Caco-2 (cell line): ENCODE data around the gene IL18R1. TPM values are rescaled to one million over a fixed set of nuclear protein-coding genes. Genes with fewer than 3 reads are reported as not detected.

Experiments used
- BruUV-seq: library from RNA; stranded (reverse); fragments of 400-500 nt; replicated peaks from 2 replicates; lab custom pipeline; 2021; lab: Mats Ljungman, UMichigan
- CTCF ChIA-PET: fragments of 300-600 bp; sonication (Branson Sonifier 250); formaldehyde crosslinking; loops from one replicate; lab custom pipeline; 2022; ENCODE audit warnings: antibody characterized with exemption; lab: Charles Lee
- POLR2A ChIA-PET: fragments of 300-600 bp; sonication (Branson Sonifier 250); formaldehyde crosslinking; loops from one replicate; lab custom pipeline; 2022; ENCODE audit warnings: antibody characterized with exemption; lab: Charles Lee
- DNase-seq, 2 experiments: peaks; one replicate each; pipeline versions ENCODE4 v3.0.0 to v3.0.0-alpha.2; 2020 to 2022
- H3K27me3 ChIP-seq: replicated peaks from 2 replicates; pipeline ENCODE4 v1.6.0; 2011; ENCODE audit warnings: low read length; ENCODE audit not compliant: control insufficient read depth, insufficient read depth
- H3K36me3 ChIP-seq: 2 replicates; pipeline ENCODE4 v1.5.1; 2011; ENCODE audit warnings: low read length; ENCODE audit not compliant: control insufficient read depth, insufficient read depth
- H3K4me1 ChIP-seq: fragments of 250-450 bp; sonication (Bioruptor Pico); 2 replicates; pipeline ENCODE4 v1.5.1; 2020; ENCODE audit warnings: mild to moderate bottlenecking
- H3K4me3 ChIP-seq: 2 replicates; pipeline ENCODE4 v1.5.1; 2011; ENCODE audit warnings: low read depth, mild to moderate bottlenecking, control low read depth, low read length
- H3K9me3 ChIP-seq: fragments of 250-450 bp; sonication (Bioruptor Pico); 2 replicates; pipeline ENCODE4 v1.5.1; 2020; ENCODE audit warnings: mild to moderate bottlenecking, moderate library complexity
- H3K27ac Mint-ChIP-seq: one replicate; pipeline ENCODE4 v1.8.0; 2022; ENCODE audit warnings: mixed read lengths; ENCODE audit not compliant: unreplicated experiment
- H3K27me3 Mint-ChIP-seq: one replicate; pipeline ENCODE4 v1.8.0; 2022; ENCODE audit warnings: mixed read lengths; ENCODE audit not compliant: insufficient read depth, unreplicated experiment
- H3K36me3 Mint-ChIP-seq: one replicate; pipeline ENCODE4 v1.8.0; 2022; ENCODE audit warnings: mild to moderate bottlenecking, mixed read lengths; ENCODE audit not compliant: insufficient read depth, unreplicated experiment
- H3K4me1 Mint-ChIP-seq: one replicate; pipeline ENCODE4 v1.8.0; 2022; ENCODE audit warnings: low read depth, mixed read lengths; ENCODE audit not compliant: unreplicated experiment
- H3K4me3 Mint-ChIP-seq: one replicate; pipeline ENCODE4 v1.8.0; 2022; ENCODE audit warnings: mild to moderate bottlenecking, moderate library complexity, mixed read lengths; ENCODE audit not compliant: unreplicated experiment
- H3K9me3 Mint-ChIP-seq: one replicate; pipeline ENCODE4 v1.8.0; 2022; ENCODE audit warnings: mixed read lengths; ENCODE audit not compliant: unreplicated experiment
- intact Hi-C: fragments of 100-400 bp; cut with micrococcal nuclease; formaldehyde crosslinking; loops from one replicate; pipeline ENCODE4 v1.10.0; 2022; ENCODE audit not compliant: unreplicated experiment
- total RNA-seq: library from RNA; stranded (reverse); gene quantifications from 2 replicates; pipeline ENCODE4 v1.2.3, GENCODE V29; 2022
- TF ChIP-seq, protein P1 (sequence below), 2 experiments: fragments of 200-600 bp in 1 of 2; IDR thresholded peaks; 1 replicate in 1 of 2; 2 replicates in 1 of 2; pipeline versions ENCODE4 v1.5.1 to v1.8.0; 2011 to 2022; ENCODE audit warnings: antibody characterized with exemption in 1 of 2, control low read depth in 1 of 2, inconsistent platforms in 1 of 2, low read depth in 1 of 2, low read length in 1 of 2, mild to moderate bottlenecking in 1 of 2, moderate library complexity in 1 of 2; ENCODE audit not compliant: insufficient read depth in 1 of 2, severe bottlenecking in 1 of 2, unreplicated experiment in 1 of 2

Gene IL18R1
- total RNA-seq, 1 experiment from 2014 or later = not detected

DNA sequence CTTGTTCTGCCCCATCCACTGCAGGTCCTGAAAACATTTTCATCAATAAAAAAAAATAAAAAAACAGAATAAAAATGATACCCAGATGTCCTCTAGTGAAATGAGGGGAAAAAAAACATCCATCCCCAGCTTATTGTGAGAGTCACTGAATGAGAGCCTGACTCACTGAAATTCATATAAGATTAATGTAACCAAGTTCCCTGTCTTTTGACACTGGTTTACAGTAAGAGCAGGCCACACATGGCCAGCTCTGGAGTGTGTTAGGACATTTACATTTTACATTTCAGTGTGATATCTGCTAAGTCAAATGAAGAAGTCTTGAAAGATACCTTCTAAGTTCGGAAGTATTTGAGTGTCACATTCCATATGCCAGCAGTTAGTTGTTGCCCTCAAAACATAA lies 21.1 kb upstream of the IL18R1 start:
- H3K4me3 ChIP-seq = no peak overlapping the region
- H3K36me3 ChIP-seq = no peaks in the 10 kb centered on the region
- H3K36me3 Mint-ChIP-seq = no peaks in the 10 kb centered on the region
- H3K27me3 Mint-ChIP-seq = peaks cover 14% of the 10 kb centered on the region
- intact Hi-C loops = no loop called here
- no peak for DNase-seq
- TF ChIP-seq, protein P1, sequence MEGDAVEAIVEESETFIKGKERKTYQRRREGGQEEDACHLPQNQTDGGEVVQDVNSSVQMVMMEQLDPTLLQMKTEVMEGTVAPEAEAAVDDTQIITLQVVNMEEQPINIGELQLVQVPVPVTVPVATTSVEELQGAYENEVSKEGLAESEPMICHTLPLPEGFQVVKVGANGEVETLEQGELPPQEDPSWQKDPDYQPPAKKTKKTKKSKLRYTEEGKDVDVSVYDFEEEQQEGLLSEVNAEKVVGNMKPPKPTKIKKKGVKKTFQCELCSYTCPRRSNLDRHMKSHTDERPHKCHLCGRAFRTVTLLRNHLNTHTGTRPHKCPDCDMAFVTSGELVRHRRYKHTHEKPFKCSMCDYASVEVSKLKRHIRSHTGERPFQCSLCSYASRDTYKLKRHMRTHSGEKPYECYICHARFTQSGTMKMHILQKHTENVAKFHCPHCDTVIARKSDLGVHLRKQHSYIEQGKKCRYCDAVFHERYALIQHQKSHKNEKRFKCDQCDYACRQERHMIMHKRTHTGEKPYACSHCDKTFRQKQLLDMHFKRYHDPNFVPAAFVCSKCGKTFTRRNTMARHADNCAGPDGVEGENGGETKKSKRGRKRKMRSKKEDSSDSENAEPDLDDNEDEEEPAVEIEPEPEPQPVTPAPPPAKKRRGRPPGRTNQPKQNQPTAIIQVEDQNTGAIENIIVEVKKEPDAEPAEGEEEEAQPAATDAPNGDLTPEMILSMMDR (IDR thresholded peaks at IDR 0.05; ENCODE audit: insufficient read depth in 1 of 2, low read depth in 1 of 2, low read length in 1 of 2, severe bottlenecking in 1 of 2, unreplicated experiment in 1 of 2) = no peak
- H3K27me3 ChIP-seq = no peaks in the 10 kb centered on the region
- H3K9me3 ChIP-seq = no peaks in the 10 kb centered on the region
- no peaks in the 10 kb centered on the region for H3K4me1 Mint-ChIP-seq
- H3K27ac Mint-ChIP-seq = no peak overlapping the region
- peaks cover 10% of the 10 kb centered on the region for H3K9me3 Mint-ChIP-seq
- BruUV-seq = no TSS peak
- H3K4me3 Mint-ChIP-seq = no peak overlapping the region
- ChIA-PET POLR2A (no interaction called here), CTCF (no interaction called here)
- H3K4me1 ChIP-seq = no peaks in the 10 kb centered on the region

DNA sequence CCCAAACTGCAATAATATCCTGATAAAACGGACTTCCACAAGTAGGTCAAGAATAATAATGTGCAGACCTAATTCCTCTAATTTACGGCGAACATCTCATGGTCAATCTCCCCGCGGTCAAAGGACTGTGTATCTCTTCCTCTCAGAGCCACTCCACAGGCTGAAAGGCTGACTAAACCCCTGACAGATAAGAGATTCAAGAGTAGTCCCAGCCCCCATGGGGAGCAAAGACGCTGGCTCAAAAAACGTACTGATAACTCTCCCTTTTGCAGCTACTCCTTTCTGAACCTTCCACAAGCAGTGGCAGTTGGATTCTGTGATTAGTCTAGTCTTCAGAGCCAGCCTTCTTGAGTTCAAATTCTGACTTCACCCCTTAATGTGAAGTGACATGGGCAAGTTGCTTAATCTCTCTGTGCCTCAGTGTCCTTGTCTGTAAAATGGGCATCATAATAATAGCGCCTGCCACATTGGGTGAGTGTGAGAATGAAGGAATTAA lies 19.7 kb upstream of the IL18R1 start:
- H3K9me3 Mint-ChIP-seq = peaks cover 10% of the 10 kb centered on the region
- Histone ChIP-seq H3K27me3 (no peaks in the 10 kb centered on the region), H3K9me3 (no peaks in the 10 kb centered on the region), H3K4me3 (no peak overlapping the region), H3K4me1 (no peaks in the 10 kb centered on the region), H3K36me3 (no peaks in the 10 kb centered on the region)
- ChIA-PET CTCF (interaction anchor here (0.6 kb wide), 1 partner anchor 310 kb away, joined by 3 read pairs; no protein-coding TSS in a partner anchor), POLR2A (no interaction called here)
- no peak overlapping the region for H3K4me3 Mint-ChIP-seq
- TF ChIP-seq, protein P1 (IDR thresholded peaks at IDR 0.05; ENCODE audit: insufficient read depth in 1 of 2, low read depth in 1 of 2, low read length in 1 of 2, severe bottlenecking in 1 of 2, unreplicated experiment in 1 of 2) = no peak
- DNase-seq = no peak
- no peaks in the 10 kb centered on the region for H3K36me3 Mint-ChIP-seq
- BruUV-seq = no TSS peak
- intact Hi-C loops = no loop called here
- H3K27me3 Mint-ChIP-seq = peaks cover 14% of the 10 kb centered on the region
- no peaks in the 10 kb centered on the region for H3K4me1 Mint-ChIP-seq
- H3K27ac Mint-ChIP-seq = no peak overlapping the region

DNA sequence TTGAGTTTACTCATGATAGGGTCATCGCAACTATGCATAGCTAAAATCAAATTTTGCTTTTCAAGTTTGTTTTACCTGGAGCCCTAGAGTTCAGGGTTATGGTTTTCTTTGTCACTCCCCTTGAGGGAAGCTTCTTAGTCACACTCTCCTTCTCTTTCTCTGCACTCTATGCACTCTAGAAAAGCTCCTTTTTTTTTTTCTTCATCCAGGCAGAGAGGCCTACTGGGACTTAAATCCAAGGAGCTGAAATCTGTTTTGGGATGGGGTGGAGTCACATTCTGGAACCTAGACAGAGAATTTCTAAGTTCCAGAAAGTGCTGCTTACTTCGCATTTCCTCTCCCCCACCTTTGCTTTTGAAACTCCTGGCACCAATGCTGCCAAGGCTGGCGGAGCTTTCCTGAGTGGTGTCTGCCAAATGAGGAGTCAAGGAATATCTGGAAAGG lies 19.1 kb upstream of the IL18R1 start:
- H3K9me3 ChIP-seq = no peaks in the 10 kb centered on the region
- intact Hi-C loops = no loop called here

More for the DNA sequence above, 19.1 kb upstream of the IL18R1 start:
- Mint-ChIP-seq H3K9me3 (peaks cover 10% of the 10 kb centered on the region), H3K4me3 (no peak overlapping the region), H3K27me3 (peaks cover 14% of the 10 kb centered on the region), H3K4me1 (no peaks in the 10 kb centered on the region), H3K36me3 (no peaks in the 10 kb centered on the region), H3K27ac (no peak overlapping the region)
- POLR2A ChIA-PET = no interaction called here
- TF ChIP-seq, protein P1 (IDR thresholded peaks at IDR 0.05; ENCODE audit: insufficient read depth in 1 of 2, low read depth in 1 of 2, low read length in 1 of 2, severe bottlenecking in 1 of 2, unreplicated experiment in 1 of 2) = no peak
- no peak overlapping the region for H3K4me3 ChIP-seq
- no peaks in the 10 kb centered on the region for H3K36me3 ChIP-seq
- no peaks in the 10 kb centered on the region; the same call in 1 of the 2 replicates for H3K27me3 ChIP-seq
- no peak for DNase-seq
- no TSS peak for BruUV-seq
- no peaks in the 10 kb centered on the region for H3K4me1 ChIP-seq
- CTCF ChIA-PET = interaction anchor here (0.6 kb wide), 1 partner anchor 310 kb away, joined by 3 read pairs; no protein-coding TSS in a partner anchor
